Measurements from ENCODE around the gene DCDC2C.

GRCh38 chr2:3864943-3865865, 161.8 kb downstream of the DCDC2C start:
- TF ChIP-seq EZH2 (IDR thresholded peaks at IDR 0.05; ENCODE audit: insufficient read depth, poor library complexity, severe bottlenecking) (no peak), EZH2phosphoT487 (IDR thresholded peaks at IDR 0.05; ENCODE audit: insufficient read depth, low read depth) (no peak)
